Fibroblast of villous mesenchyme (primary cell): ENCODE results near the gene EVA1A. TPM values are rescaled to one million over a fixed set of nuclear protein-coding genes. Genes with fewer than 3 reads are reported as not detected.
"Not testable (repeated sequence)": the region's sequence is repeated elsewhere in the genome, so short reads cannot be mapped to it uniquely, and the experiment has no call there.

ENCODE experiments used
- DNase-seq: peaks from one replicate; pipeline ENCODE4 v3.0.0-alpha.2; 2010; ENCODE audit warnings: low read depth
- H3K4me3 ChIP-seq: 2 replicates; pipeline ENCODE4 v1.5.1; 2011; ENCODE audit warnings: low read depth, mild to moderate bottlenecking, low read length
- total RNA-seq: library from RNA; depleted of rRNA; stranded (reverse); fragments of >200 nt; gene quantifications from 2 replicates; pipeline ENCODE4 v1.2.3, GENCODE V29; 2012
- TF ChIP-seq, protein P1 (sequence below): IDR thresholded peaks from 2 replicates; pipeline ENCODE4 v1.5.1; 2012; ENCODE audit warnings: low read depth, mild to moderate bottlenecking, low read length; ENCODE audit not compliant: insufficient read depth

Gene EVA1A
- total RNA-seq, 1 donor, result 44.9 TPM

DNA sequence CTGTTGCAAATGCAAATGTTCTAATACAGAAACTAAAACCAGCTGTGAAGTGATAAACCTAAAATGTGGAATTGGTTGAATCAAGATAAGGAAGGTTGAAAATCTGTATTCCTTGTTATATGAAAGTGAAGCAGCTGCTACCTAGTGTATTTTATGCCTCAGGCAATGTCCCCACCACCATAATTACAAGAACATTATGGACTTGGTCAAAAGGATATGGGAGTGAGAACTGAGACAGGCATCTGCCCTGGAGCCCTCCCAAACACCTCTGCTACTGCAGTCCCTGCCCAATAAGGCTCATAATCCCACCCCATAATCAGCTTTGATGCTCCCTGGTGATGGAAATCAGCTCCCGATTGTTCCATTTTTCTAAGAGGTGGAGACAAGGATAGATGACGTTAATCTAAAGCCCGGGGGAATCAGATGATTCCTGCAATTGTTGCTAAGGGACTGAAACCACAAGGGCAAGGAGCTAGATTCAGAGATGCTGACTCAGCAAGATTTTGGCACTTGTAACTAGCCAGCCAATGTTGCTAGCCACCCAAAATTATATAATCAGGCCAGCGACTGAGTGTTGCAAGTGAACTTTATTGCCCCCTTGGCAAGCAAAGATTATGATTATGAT is 69.5 kb downstream of the EVA1A start:
- peak; percentile 36 for DNase-seq
- TF ChIP-seq, protein P1, sequence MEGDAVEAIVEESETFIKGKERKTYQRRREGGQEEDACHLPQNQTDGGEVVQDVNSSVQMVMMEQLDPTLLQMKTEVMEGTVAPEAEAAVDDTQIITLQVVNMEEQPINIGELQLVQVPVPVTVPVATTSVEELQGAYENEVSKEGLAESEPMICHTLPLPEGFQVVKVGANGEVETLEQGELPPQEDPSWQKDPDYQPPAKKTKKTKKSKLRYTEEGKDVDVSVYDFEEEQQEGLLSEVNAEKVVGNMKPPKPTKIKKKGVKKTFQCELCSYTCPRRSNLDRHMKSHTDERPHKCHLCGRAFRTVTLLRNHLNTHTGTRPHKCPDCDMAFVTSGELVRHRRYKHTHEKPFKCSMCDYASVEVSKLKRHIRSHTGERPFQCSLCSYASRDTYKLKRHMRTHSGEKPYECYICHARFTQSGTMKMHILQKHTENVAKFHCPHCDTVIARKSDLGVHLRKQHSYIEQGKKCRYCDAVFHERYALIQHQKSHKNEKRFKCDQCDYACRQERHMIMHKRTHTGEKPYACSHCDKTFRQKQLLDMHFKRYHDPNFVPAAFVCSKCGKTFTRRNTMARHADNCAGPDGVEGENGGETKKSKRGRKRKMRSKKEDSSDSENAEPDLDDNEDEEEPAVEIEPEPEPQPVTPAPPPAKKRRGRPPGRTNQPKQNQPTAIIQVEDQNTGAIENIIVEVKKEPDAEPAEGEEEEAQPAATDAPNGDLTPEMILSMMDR, result no peak
- no peak overlapping the region for H3K4me3 ChIP-seq

DNA sequence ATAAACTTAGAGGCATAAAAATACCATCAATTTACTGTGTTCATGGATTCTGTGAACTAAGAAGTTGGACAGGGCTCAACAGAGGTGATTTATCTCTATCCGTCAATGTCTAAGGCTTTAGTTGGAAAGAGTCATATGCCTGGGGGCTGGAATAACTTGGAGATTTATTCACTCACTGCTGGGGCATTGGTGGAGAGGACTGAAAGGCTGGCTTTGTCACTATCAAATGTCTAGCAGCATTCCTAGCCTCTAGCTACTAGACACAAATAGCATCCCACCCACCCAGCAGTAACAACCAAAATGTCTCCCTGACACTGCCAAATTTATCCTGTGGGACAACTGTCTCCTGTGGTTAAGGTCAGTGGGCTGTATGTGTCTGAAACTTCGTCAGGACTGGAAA is 71.0 kb downstream of the EVA1A start:
- no peak for DNase-seq
- H3K4me3 ChIP-seq, result no peak overlapping the region
- TF ChIP-seq, protein P1, result no peak

DNA sequence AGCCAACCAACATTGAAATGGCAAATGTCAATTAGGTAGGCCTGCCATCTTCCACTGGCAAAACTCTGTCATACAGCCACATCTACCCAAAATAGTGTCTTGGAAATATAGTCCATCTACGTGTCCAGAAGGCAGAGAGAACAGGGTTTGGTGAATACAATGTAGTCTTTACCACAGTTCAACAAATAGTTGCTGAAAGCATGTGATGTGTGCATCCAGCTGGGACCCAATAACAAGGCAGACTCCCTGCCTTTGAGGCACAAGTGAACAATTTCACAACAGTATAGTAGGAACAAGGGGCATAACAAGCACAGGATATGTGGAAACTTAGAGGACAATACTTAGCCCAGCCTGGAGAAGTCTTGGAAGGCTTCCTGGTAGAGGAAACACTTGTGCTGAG is 72.6 kb downstream of the EVA1A start:
- no peak for DNase-seq
- H3K4me3 ChIP-seq, result no peak overlapping the region
- TF ChIP-seq, protein P1, result no peak

DNA sequence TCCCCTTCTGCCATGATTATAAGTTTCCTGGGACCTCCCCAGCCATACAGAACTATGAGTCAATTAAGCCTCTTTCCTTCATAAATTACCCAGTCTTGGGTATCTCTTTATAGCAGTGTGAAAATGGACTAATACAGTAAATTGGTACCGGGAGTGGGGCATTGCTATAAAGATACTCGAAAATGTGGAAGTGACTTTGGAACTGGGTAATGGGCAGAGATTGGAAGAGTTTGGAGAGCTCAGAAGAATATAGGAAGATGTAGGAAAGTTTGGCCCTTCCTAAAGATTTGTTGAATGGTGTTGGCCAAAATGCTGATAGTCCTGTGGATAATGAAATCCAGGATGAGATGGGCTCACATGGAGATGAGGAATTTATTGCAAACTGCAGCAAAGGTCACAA is 74.0 kb downstream of the EVA1A start:
- not testable (repeated sequence) for H3K4me3 ChIP-seq, DNase-seq

DNA sequence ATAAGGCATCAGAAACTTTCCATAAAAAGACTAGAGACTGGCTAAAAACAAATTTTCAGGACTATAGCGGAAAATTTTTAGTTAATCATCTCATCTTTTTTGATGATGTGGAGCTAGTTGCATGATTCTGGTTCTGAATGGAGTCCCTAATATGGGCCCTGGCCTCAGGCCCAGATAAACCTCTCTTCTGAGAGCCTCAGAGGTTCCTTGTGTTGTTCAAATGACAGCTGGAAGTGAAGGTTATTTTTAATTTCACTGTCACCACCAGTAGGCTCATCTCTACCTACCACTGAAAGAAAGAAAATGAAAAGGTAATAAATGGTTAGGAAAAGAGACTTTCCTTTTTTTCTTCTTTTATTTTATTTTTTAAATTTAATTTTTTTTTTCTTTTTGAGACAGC is 75.9 kb downstream of the EVA1A start:
- H3K4me3 ChIP-seq, result no peak overlapping the region
- TF ChIP-seq, protein P1, result no peak
- no peak for DNase-seq

DNA sequence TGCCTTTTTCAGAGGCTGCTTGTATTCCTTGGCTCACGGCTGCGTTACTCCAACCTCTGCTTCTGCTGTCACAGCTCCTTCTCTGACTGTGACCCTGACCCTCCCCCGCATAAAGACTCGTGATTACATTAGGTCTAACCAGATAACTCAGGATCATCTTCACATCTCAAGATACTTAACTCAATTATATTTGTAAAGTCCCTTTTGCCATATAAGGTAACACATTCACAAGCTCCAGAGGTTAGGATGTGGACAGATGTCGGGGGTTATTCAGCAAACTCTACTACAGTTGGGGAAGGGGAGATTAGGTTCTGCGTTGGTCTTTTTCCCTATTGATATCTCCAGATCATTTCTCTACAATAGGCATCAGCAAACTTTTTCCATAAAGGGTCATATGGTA is 76.9 kb downstream of the EVA1A start:
- TF ChIP-seq, protein P1, result no peak
- no peak overlapping the region for H3K4me3 ChIP-seq
- DNase-seq, result no peak

DNA sequence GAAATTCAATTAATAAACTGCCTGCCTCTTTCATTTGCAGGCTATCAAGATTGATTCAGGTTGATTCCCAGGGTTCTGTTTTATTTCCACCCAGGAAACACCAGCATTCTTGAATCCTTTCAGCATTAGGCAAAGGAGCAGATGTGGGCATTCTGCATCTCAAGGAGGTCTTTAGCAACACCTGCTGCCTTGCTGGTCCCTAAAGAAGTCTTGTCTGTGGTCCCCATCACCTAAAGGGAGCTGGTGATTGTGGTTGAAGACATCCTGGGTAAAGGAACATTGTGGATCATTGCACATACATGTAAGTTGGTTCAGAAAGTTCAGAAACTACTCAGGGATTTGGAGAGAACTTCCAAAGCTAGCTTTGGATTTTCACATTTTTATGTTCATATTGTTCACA is 78.3 kb downstream of the EVA1A start:
- DNase-seq, result no peak
- TF ChIP-seq, protein P1, result no peak
- H3K4me3 ChIP-seq, result no peak overlapping the region
